Measurements from ENCODE around the gene PI4KA.
"Not testable (repeated sequence)": the region's sequence is repeated elsewhere in the genome, so short reads cannot be mapped to it uniquely, and the experiment has no call there.

The PI4KA gene

DNA sequence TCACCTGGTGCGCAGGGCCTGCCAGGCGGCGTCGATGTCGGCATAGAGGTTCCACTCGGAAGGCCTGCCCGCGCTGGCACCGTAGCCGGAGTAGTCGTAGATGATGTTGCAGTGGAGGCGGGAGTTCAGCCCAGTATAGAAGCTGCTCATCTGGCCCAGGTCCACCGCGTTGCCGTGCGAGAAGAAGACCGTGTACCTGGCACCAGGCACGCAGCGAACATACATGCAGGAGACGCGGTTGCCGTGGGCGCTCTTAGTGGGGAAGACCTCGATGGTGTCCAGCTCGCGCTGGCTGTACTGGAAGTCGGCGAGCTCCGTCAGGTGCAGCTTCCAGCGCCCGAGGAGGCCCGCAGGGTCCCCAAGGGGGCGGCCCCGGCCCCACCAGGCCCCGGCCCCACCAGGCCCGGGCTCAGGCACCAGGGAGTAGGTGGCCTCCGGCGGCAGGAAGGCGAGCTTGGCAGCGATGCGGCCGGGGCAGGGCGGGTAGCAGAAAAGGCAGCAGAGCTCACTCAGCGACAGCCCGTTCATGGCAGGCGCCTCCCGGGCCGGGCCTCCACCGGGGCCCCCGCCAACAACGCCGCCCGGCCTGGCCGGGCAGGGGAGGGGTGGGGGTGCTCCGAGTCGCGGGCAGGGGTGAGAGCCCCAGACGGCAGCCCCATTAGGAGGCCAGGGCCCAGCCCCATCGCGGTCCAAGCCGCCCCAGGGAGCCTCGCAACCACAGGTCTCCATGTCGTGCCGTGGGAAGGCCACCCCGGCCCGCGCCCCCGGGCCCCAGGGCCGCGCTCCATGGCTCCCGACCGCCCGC, 188.0 kb downstream of the PI4KA start:
- no CpG with 5 or more reads among the region's 73 CpGs for WGBS (ENCODE audit: extremely low coverage, insufficient coverage, insufficient read length)
- H3K27ac ChIP-seq (ENCODE audit: low read depth, low read length); H3K4me1 ChIP-seq (ENCODE audit: control insufficient read depth in 1 of 2, insufficient read depth in 2 of 2, low read length in 2 of 2); H4K91ac ChIP-seq (ENCODE audit: low read depth, low read length); H3K4me3 ChIP-seq (ENCODE audit: low read depth, low read length); H3K9ac ChIP-seq (ENCODE audit: low read length); H3K79me2 ChIP-seq (ENCODE audit: control insufficient read depth, insufficient read depth, low read length, poor library complexity); H3K79me1 ChIP-seq (ENCODE audit: low read length); H3K14ac ChIP-seq (ENCODE audit: low read length); H3K18ac ChIP-seq (ENCODE audit: low read length); H2BK12ac ChIP-seq (ENCODE audit: low read length); H3K27me3 ChIP-seq (ENCODE audit: insufficient read depth, low read length); H3K36me3 ChIP-seq (ENCODE audit: control insufficient read depth in 1 of 2, insufficient read depth in 2 of 2, low read length in 2 of 2); H3K9me3 ChIP-seq (ENCODE audit: insufficient read depth, low read depth, low read length); H3K23ac ChIP-seq (ENCODE audit: low read length); H2BK120ac ChIP-seq (ENCODE audit: insufficient read depth, low read length, poor library complexity); DNase-seq; H3K4ac ChIP-seq (ENCODE audit: low read depth, low read length); H2AK5ac ChIP-seq (ENCODE audit: low read length); H4K8ac ChIP-seq (ENCODE audit: low read depth, low read length); H2AFZ ChIP-seq (ENCODE audit: insufficient read depth, low read length, poor library complexity); H2BK5ac ChIP-seq (ENCODE audit: low read depth, low read length, poor library complexity); H3K4me2 ChIP-seq (ENCODE audit: low read length); H4K12ac ChIP-seq (ENCODE audit: low read depth, low read length): not testable (repeated sequence)

DNA sequence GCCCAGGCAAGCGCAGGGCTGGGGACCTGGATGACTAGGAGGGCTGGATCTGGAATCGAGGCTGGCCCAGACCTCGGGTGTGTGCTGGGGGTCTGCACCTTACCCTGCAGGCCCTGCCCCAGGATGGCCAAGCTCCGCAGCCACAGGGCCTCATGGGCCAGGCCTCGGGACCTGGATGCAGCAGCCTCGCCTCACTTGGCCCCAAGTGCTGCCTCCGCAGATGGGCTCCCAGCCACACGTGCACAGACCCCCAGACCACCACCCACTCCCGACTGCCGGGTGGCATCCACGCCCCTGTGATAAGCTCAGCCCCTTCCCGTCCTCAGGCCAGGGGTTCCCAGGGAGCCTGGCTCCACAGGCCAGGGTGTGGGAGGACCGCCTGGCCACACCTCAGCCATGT, 188.7 kb downstream of the PI4KA start:
- H2AK5ac ChIP-seq (ENCODE audit: low read length); H3K4ac ChIP-seq (ENCODE audit: low read depth, low read length); H3K4me3 ChIP-seq (ENCODE audit: low read depth, low read length); H3K9ac ChIP-seq (ENCODE audit: low read length); H3K23ac ChIP-seq (ENCODE audit: low read length); H4K12ac ChIP-seq (ENCODE audit: low read depth, low read length); H2AFZ ChIP-seq (ENCODE audit: insufficient read depth, low read length, poor library complexity); H2BK12ac ChIP-seq (ENCODE audit: low read length); H3K27ac ChIP-seq (ENCODE audit: low read depth, low read length); H2BK120ac ChIP-seq (ENCODE audit: insufficient read depth, low read length, poor library complexity); DNase-seq; H3K27me3 ChIP-seq (ENCODE audit: insufficient read depth, low read length); H3K18ac ChIP-seq (ENCODE audit: low read length); H3K14ac ChIP-seq (ENCODE audit: low read length); H3K4me2 ChIP-seq (ENCODE audit: low read length); H2BK5ac ChIP-seq (ENCODE audit: low read depth, low read length, poor library complexity); H3K9me3 ChIP-seq (ENCODE audit: insufficient read depth, low read depth, low read length); H4K91ac ChIP-seq (ENCODE audit: low read depth, low read length); H3K79me2 ChIP-seq (ENCODE audit: control insufficient read depth, insufficient read depth, low read length, poor library complexity); H3K4me1 ChIP-seq (ENCODE audit: control insufficient read depth in 1 of 2, insufficient read depth in 2 of 2, low read length in 2 of 2); H3K79me1 ChIP-seq (ENCODE audit: low read length); H3K36me3 ChIP-seq (ENCODE audit: control insufficient read depth in 1 of 2, insufficient read depth in 2 of 2, low read length in 2 of 2); H4K8ac ChIP-seq (ENCODE audit: low read depth, low read length): not testable (repeated sequence)
- WGBS (ENCODE audit: extremely low coverage, insufficient coverage, insufficient read length): no CpG with 5 or more reads among the region's 13 CpGs

DNA sequence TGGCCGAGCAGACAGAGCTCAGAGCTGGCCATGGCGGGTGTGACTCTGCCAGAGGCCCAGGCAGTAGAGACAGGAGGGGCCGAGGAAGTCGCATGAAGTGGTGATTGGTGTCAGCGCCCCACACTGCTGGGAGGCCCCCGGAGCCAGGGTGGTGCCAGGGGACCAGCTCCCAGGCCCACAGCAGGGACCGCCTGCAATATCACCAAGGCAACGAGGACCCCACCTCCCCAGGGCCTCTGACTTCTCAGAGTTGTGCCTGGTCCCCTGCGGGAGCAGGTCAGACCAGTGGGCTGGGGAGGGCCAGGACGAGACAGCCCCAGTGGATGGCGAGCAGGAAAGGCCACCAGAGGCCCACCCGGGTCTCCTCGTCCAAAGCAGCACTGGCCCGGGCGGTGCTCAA, 189.1 kb downstream of the PI4KA start:
- H2BK5ac ChIP-seq (ENCODE audit: low read depth, low read length, poor library complexity); H3K27ac ChIP-seq (ENCODE audit: low read depth, low read length); H3K79me2 ChIP-seq (ENCODE audit: control insufficient read depth, insufficient read depth, low read length, poor library complexity); H2AFZ ChIP-seq (ENCODE audit: insufficient read depth, low read length, poor library complexity); H3K4me2 ChIP-seq (ENCODE audit: low read length); H3K9ac ChIP-seq (ENCODE audit: low read length); H2AK5ac ChIP-seq (ENCODE audit: low read length); H2BK12ac ChIP-seq (ENCODE audit: low read length); H3K18ac ChIP-seq (ENCODE audit: low read length); H4K8ac ChIP-seq (ENCODE audit: low read depth, low read length); DNase-seq; H4K91ac ChIP-seq (ENCODE audit: low read depth, low read length); H3K14ac ChIP-seq (ENCODE audit: low read length); H3K4ac ChIP-seq (ENCODE audit: low read depth, low read length); H4K12ac ChIP-seq (ENCODE audit: low read depth, low read length); H3K9me3 ChIP-seq (ENCODE audit: insufficient read depth, low read depth, low read length); H3K23ac ChIP-seq (ENCODE audit: low read length); H2BK120ac ChIP-seq (ENCODE audit: insufficient read depth, low read length, poor library complexity); H3K4me3 ChIP-seq (ENCODE audit: low read depth, low read length); H3K79me1 ChIP-seq (ENCODE audit: low read length); H3K4me1 ChIP-seq (ENCODE audit: control insufficient read depth in 1 of 2, insufficient read depth in 2 of 2, low read length in 2 of 2); H3K27me3 ChIP-seq (ENCODE audit: insufficient read depth, low read length); H3K36me3 ChIP-seq (ENCODE audit: control insufficient read depth in 1 of 2, insufficient read depth in 2 of 2, low read length in 2 of 2): not testable (repeated sequence)
- WGBS (ENCODE audit: extremely low coverage, insufficient coverage, insufficient read length): no CpG with 5 or more reads among the region's 15 CpGs

DNA sequence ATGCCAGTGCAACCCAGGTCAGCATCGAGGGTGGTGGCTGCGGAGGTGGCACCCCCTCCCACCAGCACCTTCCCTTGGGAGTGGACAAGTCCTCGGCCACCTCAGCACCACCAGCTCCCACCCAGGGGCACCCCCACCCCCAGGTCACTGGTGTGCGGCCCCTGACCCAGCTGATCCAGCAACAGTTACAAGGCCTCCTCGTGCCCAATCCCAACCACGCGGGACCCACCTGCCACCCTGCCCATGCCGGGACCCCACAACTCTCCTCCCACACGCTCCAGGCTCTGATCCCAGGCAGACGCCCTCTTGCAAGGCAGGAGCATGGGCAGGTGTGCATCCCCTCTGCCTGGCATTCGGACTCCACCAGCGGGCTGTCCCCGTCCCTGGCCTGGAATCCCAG, 189.8 kb downstream of the PI4KA start:
- not testable (repeated sequence) for H3K18ac ChIP-seq (ENCODE audit: low read length); H3K4me1 ChIP-seq (ENCODE audit: control insufficient read depth in 1 of 2, insufficient read depth in 2 of 2, low read length in 2 of 2); H3K79me1 ChIP-seq (ENCODE audit: low read length); H4K12ac ChIP-seq (ENCODE audit: low read depth, low read length); H3K9me3 ChIP-seq (ENCODE audit: insufficient read depth, low read depth, low read length); H4K91ac ChIP-seq (ENCODE audit: low read depth, low read length); H3K14ac ChIP-seq (ENCODE audit: low read length); H2BK12ac ChIP-seq (ENCODE audit: low read length); H2BK120ac ChIP-seq (ENCODE audit: insufficient read depth, low read length, poor library complexity); DNase-seq; H4K8ac ChIP-seq (ENCODE audit: low read depth, low read length); H3K79me2 ChIP-seq (ENCODE audit: control insufficient read depth, insufficient read depth, low read length, poor library complexity); H3K27ac ChIP-seq (ENCODE audit: low read depth, low read length); H2AK5ac ChIP-seq (ENCODE audit: low read length); H3K4me2 ChIP-seq (ENCODE audit: low read length); H2AFZ ChIP-seq (ENCODE audit: insufficient read depth, low read length, poor library complexity); H3K36me3 ChIP-seq (ENCODE audit: control insufficient read depth in 1 of 2, insufficient read depth in 2 of 2, low read length in 2 of 2); H2BK5ac ChIP-seq (ENCODE audit: low read depth, low read length, poor library complexity); H3K4ac ChIP-seq (ENCODE audit: low read depth, low read length); H3K27me3 ChIP-seq (ENCODE audit: insufficient read depth, low read length); H3K9ac ChIP-seq (ENCODE audit: low read length); H3K4me3 ChIP-seq (ENCODE audit: low read depth, low read length); H3K23ac ChIP-seq (ENCODE audit: low read length)
- WGBS (ENCODE audit: extremely low coverage, insufficient coverage, insufficient read length): no CpG with 5 or more reads among the region's 13 CpGs
